Loucy (cell line): ENCODE measurements around the gene ACSF2.

Experiments used
- H2AFZ ChIP-seq: fragments of 200-600 bp; sonication (generic); 2 replicates; pipeline ENCODE4 v1.6.0; 2016; ENCODE audit warnings: antibody characterized with exemption, mild to moderate bottlenecking, low read length, moderate library complexity
- H3F3A ChIP-seq: fragments of 200-600 bp; 2 replicates; pipeline ENCODE4 v1.6.0; 2016; ENCODE audit warnings: antibody characterized with exemption, low read depth, mild to moderate bottlenecking
- H3K27me3 ChIP-seq: fragments of 200-600 bp; sonication (generic); 2 replicates; pipeline ENCODE4 v1.6.1; 2014; ENCODE audit warnings: low read length, mild to moderate bottlenecking; ENCODE audit not compliant: insufficient read depth, poor library complexity, severe bottlenecking
- H3K36me3 ChIP-seq: fragments of 200-600 bp; sonication (generic); 2 replicates; pipeline ENCODE4 v1.6.1; 2016; ENCODE audit warnings: low read length; ENCODE audit not compliant: insufficient read depth
- H3K4me1 ChIP-seq: fragments of 200-600 bp; sonication (generic); 2 replicates; pipeline ENCODE4 v1.5.1; 2014; ENCODE audit warnings: low read length, mild to moderate bottlenecking; ENCODE audit not compliant: insufficient read depth, poor library complexity, severe bottlenecking
- H3K4me2 ChIP-seq: fragments of 200-600 bp; sonication (generic); 2 replicates; pipeline ENCODE4 v1.6.0; 2014; ENCODE audit warnings: antibody characterized with exemption, low read length, low read depth, mild to moderate bottlenecking; ENCODE audit not compliant: poor library complexity, severe bottlenecking
- H3K4me3 ChIP-seq: fragments of 200-600 bp; sonication (generic); 2 replicates; pipeline ENCODE4 v1.5.1; 2014; ENCODE audit warnings: low read length, mild to moderate bottlenecking, mixed read lengths; ENCODE audit not compliant: poor library complexity, severe bottlenecking
- H3K79me2 ChIP-seq: fragments of 200-600 bp; sonication (generic); 2 replicates; pipeline ENCODE4 v1.6.1; 2014; ENCODE audit warnings: low read length; ENCODE audit not compliant: insufficient read depth
- H3K9ac ChIP-seq: fragments of 200-600 bp; sonication (generic); 2 replicates; pipeline ENCODE4 v1.6.0; 2014; ENCODE audit warnings: mild to moderate bottlenecking, low read depth, low read length, moderate library complexity; ENCODE audit not compliant: poor library complexity, severe bottlenecking
- H3K9me2 ChIP-seq: fragments of 200-600 bp; sonication (generic); replicated peaks from 2 replicates; pipeline ENCODE4 v1.6.1; 2016; ENCODE audit warnings: low read depth, low read length, mixed read lengths
- H3K9me3 ChIP-seq: fragments of 200-600 bp; sonication (generic); 2 replicates; pipeline ENCODE4 v1.6.1; 2014; ENCODE audit warnings: mild to moderate bottlenecking, antibody characterized with exemption, low read length, low read depth; ENCODE audit not compliant: insufficient read depth
- H4K20me1 ChIP-seq: fragments of 200-600 bp; sonication (generic); 2 replicates; pipeline ENCODE4 v1.6.0; 2014; ENCODE audit warnings: antibody characterized with exemption, low read length, mild to moderate bottlenecking; ENCODE audit not compliant: insufficient read depth, poor library complexity, severe bottlenecking
- EZH2phosphoT487 ChIP-seq: fragments of 200-600 bp; IDR thresholded peaks from 2 replicates; pipeline ENCODE4 v1.6.1; 2018; ENCODE audit warnings: antibody characterized with exemption, mild to moderate bottlenecking, moderate library complexity, borderline replicate concordance
- TF ChIP-seq, protein P1 (sequence below): fragments of 200-600 bp; sonication (generic); conservative IDR thresholded peaks from 2 replicates; pipeline ENCODE4 v1.5.1; 2014; ENCODE audit warnings: mild to moderate bottlenecking, antibody characterized with exemption, low read length

Gene ACSF2

DNA sequence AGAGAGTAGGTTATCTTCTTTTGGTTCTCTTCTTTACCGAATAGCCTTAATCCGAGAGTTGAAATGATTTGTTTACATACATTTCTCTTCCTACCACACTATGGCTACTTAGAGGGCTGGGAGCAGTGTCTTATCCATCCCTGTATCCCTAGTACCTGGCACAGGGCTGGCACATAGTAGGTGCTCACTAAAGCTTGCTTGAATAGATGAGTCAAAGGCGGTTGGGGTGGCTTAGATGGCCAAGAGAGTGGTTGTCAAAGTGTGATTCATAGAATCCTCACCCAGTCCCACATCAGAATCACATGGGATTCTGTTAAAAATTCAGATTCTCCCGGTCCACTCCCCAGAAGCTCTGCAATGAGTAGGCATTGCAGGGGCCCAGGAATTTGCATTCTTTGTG, 31.6 kb downstream of the ACSF2 start:
- TF ChIP-seq EZH2phosphoT487, result no peak
- TF ChIP-seq, protein P1, sequence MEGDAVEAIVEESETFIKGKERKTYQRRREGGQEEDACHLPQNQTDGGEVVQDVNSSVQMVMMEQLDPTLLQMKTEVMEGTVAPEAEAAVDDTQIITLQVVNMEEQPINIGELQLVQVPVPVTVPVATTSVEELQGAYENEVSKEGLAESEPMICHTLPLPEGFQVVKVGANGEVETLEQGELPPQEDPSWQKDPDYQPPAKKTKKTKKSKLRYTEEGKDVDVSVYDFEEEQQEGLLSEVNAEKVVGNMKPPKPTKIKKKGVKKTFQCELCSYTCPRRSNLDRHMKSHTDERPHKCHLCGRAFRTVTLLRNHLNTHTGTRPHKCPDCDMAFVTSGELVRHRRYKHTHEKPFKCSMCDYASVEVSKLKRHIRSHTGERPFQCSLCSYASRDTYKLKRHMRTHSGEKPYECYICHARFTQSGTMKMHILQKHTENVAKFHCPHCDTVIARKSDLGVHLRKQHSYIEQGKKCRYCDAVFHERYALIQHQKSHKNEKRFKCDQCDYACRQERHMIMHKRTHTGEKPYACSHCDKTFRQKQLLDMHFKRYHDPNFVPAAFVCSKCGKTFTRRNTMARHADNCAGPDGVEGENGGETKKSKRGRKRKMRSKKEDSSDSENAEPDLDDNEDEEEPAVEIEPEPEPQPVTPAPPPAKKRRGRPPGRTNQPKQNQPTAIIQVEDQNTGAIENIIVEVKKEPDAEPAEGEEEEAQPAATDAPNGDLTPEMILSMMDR, result no peak
- Histone ChIP-seq H3K27me3 (no peaks in the 10 kb centered on the region), H3K9me3 (no peaks in the 10 kb centered on the region), H4K20me1 (no peaks in the 10 kb centered on the region), H3F3A (no peaks in the 10 kb centered on the region), H2AFZ (no peak overlapping the region), H3K36me3 (no peaks in the 10 kb centered on the region), H3K4me2 (no peak overlapping the region), H3K4me3 (no peak overlapping the region), H3K9me2 (no peaks in the 10 kb centered on the region), H3K9ac (no peak overlapping the region), H3K79me2 (no peaks in the 10 kb centered on the region), H3K4me1 (no peaks in the 10 kb centered on the region)

DNA sequence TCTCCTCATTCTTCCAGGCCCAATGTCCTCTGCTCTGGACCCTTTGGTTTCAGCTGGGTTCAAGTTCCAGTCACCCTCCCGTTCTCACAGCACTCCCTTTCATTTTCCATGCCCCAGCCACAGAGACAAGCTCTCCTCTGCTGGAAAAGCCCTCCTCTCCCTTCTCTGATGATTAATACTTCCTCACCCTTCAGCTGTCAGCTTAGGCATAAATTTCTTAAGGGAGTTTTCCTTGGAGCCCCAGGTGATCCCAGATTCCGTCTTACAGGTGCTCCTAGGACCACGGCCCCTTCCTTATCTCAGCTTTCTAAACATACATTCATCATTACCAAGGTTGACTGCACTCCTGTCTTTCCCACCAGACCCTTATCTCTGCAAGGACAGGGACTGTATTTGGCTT, 32.3 kb downstream of the ACSF2 start:
- Histone ChIP-seq H2AFZ (no peak overlapping the region), H3K36me3 (no peaks in the 10 kb centered on the region), H3K27me3 (no peaks in the 10 kb centered on the region), H3K4me1 (no peaks in the 10 kb centered on the region), H3K9me3 (no peaks in the 10 kb centered on the region), H4K20me1 (no peaks in the 10 kb centered on the region), H3K9me2 (no peaks in the 10 kb centered on the region), H3K79me2 (no peaks in the 10 kb centered on the region), H3K9ac (no peak overlapping the region), H3K4me3 (no peak overlapping the region), H3K4me2 (no peak overlapping the region), H3F3A (no peaks in the 10 kb centered on the region)
- no peak for TF ChIP-seq EZH2phosphoT487

DNA sequence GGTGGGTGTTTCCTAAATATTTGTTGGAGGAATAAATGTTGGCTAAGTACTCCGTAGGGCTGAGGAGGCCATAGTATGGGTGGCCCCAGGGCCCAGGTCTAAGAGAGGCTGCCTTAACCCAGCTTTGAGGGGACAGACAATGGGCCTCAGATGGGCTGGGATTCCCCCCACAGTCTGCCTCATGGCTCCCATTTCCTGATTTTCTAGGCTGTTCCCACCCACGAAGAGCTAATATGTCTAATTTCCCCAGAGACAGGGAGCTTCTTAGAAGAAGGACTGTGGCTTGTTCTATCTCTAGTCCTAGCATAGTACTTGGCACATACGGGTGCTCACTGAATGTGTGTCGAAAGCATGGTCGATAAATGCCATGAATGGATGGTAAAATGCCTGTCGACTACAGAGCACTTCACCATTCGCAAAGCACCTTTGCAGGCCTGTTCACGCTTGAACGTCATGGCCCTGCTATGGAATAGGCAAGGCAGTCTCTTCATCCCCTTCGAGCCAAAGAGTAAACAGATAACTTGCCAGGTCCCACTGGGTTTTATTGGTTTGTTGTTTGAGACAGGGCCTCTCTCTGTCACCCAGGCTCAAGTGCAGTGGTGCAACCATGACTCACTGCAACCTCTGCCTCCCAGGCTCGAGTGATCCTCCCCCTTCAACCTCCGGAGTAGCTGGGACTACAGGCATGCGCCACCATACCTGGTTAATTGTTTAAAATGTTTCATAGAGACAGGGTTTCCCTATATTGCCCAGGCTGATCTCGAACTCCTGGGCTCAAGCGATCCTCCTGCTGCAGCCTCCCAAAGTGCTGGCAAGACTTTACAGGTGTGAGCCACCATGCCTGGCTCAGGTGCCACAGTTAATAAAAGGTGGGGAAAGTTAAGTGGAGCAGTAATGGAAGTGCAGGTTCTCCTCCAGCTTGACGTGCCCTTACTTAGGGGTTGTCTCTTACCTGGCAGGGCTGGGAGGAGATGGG, 33.0 kb downstream of the ACSF2 start:
- no peak overlapping the region for H3K9ac ChIP-seq
- H3K27me3 ChIP-seq, result no peaks in the 10 kb centered on the region
- no peaks in the 10 kb centered on the region for H3F3A ChIP-seq
- H4K20me1 ChIP-seq, result no peaks in the 10 kb centered on the region
- H3K4me2 ChIP-seq, result no peak overlapping the region
- H3K79me2 ChIP-seq, result no peaks in the 10 kb centered on the region
- H2AFZ ChIP-seq, result no peak overlapping the region
- no peak for TF ChIP-seq EZH2phosphoT487
- TF ChIP-seq, protein P1, result no peak
- H3K9me3 ChIP-seq, result no peaks in the 10 kb centered on the region
- no peaks in the 10 kb centered on the region for H3K36me3 ChIP-seq
- H3K4me1 ChIP-seq, result no peaks in the 10 kb centered on the region
- H3K9me2 ChIP-seq, result no peaks in the 10 kb centered on the region
- H3K4me3 ChIP-seq, result no peak overlapping the region
